ENCODE data around the gene FSD1L. TPM values are rescaled to one million over a fixed set of nuclear protein-coding genes. Genes with fewer than 3 reads are reported as not detected.
"Not testable (repeated sequence)": the region's sequence is repeated elsewhere in the genome, so short reads cannot be mapped to it uniquely, and the experiment has no call there.

FSD1L gene
- total RNA-seq, 2 donors from 2014 or later: 0.66 to 6.0 TPM

DNA sequence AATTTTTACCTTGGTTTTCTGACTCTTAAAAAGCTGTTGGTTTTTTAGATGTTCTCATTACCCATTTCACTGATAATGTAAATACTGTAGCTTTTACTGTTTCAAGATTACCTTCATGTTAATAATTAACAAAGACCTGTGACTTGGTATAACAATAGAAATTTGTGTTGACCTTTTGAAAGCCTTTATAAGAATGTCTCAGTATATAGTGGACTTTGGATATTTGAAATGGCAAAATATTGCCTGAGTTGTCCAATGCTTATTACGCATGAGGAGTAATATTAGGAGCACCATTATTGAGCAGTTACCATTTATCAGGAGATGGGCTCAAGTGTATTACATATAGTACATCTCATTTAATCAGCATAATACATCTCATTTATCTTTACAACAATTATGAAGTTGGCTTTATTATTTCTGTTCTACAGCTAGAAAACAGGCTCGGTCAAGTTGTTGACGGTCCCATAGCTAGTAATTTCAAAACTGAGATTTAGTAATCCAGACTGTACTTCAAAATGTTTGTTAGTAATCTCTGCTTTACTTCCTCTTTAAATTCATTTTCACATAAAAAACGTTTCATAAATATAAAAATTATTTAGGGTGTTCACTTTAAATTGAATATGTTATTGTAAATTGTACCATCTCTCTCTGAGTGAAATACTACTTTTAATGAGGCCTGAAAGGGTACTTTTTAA lies 59.4 kb downstream of the FSD1L start:
- WGBS, 2 donors: 38 to 40% methylated on average over 4 of the region's 4 CpGs
- intact Hi-C loops (cut with DNase I): no loop called here
- Histone ChIP-seq H3K36me3 (replicated peaks in 1 of 2; ENCODE audit: insufficient read depth in 1 of 2, low read depth in 2 of 2) (no peaks in the 10 kb centered on the region), H3K4me3 (no peak overlapping the region), H3K27ac (no peak overlapping the region), H3K9me3 (no peaks in the 10 kb centered on the region), H3K27me3 (no peaks in the 10 kb centered on the region), H3K4me1 (peaks cover 11% of the 10 kb centered on the region)
- TF ChIP-seq POLR2A (IDR thresholded peaks at IDR 0.05): no peak
- TF ChIP-seq, protein P1, sequence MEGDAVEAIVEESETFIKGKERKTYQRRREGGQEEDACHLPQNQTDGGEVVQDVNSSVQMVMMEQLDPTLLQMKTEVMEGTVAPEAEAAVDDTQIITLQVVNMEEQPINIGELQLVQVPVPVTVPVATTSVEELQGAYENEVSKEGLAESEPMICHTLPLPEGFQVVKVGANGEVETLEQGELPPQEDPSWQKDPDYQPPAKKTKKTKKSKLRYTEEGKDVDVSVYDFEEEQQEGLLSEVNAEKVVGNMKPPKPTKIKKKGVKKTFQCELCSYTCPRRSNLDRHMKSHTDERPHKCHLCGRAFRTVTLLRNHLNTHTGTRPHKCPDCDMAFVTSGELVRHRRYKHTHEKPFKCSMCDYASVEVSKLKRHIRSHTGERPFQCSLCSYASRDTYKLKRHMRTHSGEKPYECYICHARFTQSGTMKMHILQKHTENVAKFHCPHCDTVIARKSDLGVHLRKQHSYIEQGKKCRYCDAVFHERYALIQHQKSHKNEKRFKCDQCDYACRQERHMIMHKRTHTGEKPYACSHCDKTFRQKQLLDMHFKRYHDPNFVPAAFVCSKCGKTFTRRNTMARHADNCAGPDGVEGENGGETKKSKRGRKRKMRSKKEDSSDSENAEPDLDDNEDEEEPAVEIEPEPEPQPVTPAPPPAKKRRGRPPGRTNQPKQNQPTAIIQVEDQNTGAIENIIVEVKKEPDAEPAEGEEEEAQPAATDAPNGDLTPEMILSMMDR (IDR thresholded peaks at IDR 0.05): no peak
- ATAC-seq: peak; percentile 53
- DNase-seq: no peak

- Histone ChIP-seq H3K9me3 (no peaks in the 10 kb centered on the region), H3K4me3 (no peak overlapping the region), H3K27ac (no peak overlapping the region), H3K36me3 (replicated peaks in 1 of 2; ENCODE audit: insufficient read depth in 1 of 2, low read depth in 2 of 2) (no peaks in the 10 kb centered on the region), H3K27me3 (no peaks in the 10 kb centered on the region), H3K4me1 (peaks cover 11% of the 10 kb centered on the region)
- ATAC-seq: no peak
- intact Hi-C loops (cut with DNase I): no loop called here
- no peak for DNase-seq
- TF ChIP-seq, protein P1 (IDR thresholded peaks at IDR 0.05): no peak
- TF ChIP-seq POLR2A (IDR thresholded peaks at IDR 0.05): no peak
- WGBS, 2 donors: 100% methylated on average over 2 of the region's 2 CpGs
These were observed 60.7 kb downstream of the FSD1L start for GRCh38 chr9:105508530-105508929.

GRCh38 chr9:105510024-105510423 lies 62.2 kb downstream of the FSD1L start:
- WGBS, 2 donors: 88 to 89% methylated on average over 1 of the region's 1 CpG
- Histone ChIP-seq H3K36me3 (replicated peaks in 1 of 2; ENCODE audit: insufficient read depth in 1 of 2, low read depth in 2 of 2) (no peaks in the 10 kb centered on the region), H3K9me3 (no peaks in the 10 kb centered on the region), H3K4me3 (no peak overlapping the region), H3K27ac (no peak overlapping the region), H3K4me1 (peaks cover 11% of the 10 kb centered on the region), H3K27me3 (no peaks in the 10 kb centered on the region)
- no peak for ATAC-seq
- TF ChIP-seq, protein P1 (IDR thresholded peaks at IDR 0.05): no peak
- TF ChIP-seq POLR2A (IDR thresholded peaks at IDR 0.05): no peak
- DNase-seq: no peak
- intact Hi-C loops (cut with DNase I): no loop called here

GRCh38 chr9:105511446-105511845 lies 63.6 kb downstream of the FSD1L start:
- no peak for DNase-seq
- intact Hi-C loops (cut with DNase I): no loop called here
- TF ChIP-seq, protein P1 (IDR thresholded peaks at IDR 0.05): no peak
- TF ChIP-seq POLR2A (IDR thresholded peaks at IDR 0.05): no peak
- H3K27ac ChIP-seq: no peak overlapping the region
- H3K36me3 ChIP-seq (replicated peaks in 1 of 2; ENCODE audit: insufficient read depth in 1 of 2, low read depth in 2 of 2): no peaks in the 10 kb centered on the region
- H3K9me3 ChIP-seq: no peaks in the 10 kb centered on the region
- H3K27me3 ChIP-seq: no peaks in the 10 kb centered on the region
- no peak overlapping the region for H3K4me3 ChIP-seq
- peaks cover 8% of the 10 kb centered on the region for H3K4me1 ChIP-seq
- no peak for ATAC-seq

DNA sequence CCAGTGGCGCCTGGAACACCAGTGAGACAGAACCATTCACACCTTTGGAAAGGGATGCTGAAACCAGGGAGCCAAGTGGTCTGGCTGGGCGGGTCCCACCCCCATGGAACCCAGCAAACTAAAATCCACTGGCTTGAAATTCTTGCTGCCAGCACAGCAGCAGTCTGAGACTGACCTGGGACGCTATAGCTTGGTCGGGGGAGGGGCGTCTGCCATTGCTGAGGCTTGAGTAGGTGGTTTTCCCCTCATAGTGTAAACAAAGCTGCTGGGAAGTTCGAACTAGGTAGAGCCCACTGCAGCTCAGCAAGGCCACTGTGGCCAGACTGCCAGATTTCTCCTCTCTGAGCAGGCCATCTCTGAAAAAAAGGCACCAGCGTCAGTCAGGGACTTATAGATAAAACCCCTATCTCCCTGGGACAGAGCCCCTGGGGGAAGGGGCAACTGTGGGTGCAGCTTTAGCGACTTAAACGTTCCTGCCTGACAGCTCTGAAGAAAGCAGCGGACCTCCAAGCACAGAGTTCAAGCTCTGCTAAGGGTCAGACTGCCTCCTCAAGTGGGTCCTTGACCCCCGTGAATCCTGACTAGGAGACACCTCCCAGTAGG lies 68.1 kb downstream of the FSD1L start:
- H3K4me3 ChIP-seq: no peak overlapping the region
- DNase-seq (no peak), ATAC-seq (no peak)
- H3K4me1 ChIP-seq: no peaks in the 10 kb centered on the region
- WGBS, 2 donors: 83 to 89% methylated on average over 9 to 11 of the region's 11 CpGs
- intact Hi-C loops (cut with DNase I): no loop called here
- H3K9me3 ChIP-seq: no peaks in the 10 kb centered on the region
- TF ChIP-seq, protein P1 (IDR thresholded peaks at IDR 0.05): no peak
- TF ChIP-seq POLR2A (IDR thresholded peaks at IDR 0.05): no peak
- no peaks in the 10 kb centered on the region for H3K27me3 ChIP-seq
- no peaks in the 10 kb centered on the region for H3K36me3 ChIP-seq (replicated peaks in 1 of 2; ENCODE audit: insufficient read depth in 1 of 2, low read depth in 2 of 2)
- no peak overlapping the region for H3K27ac ChIP-seq

GRCh38 chr9:105519710-105520369 lies 72.0 kb downstream of the FSD1L start:
- 94 to 96% methylated on average over 29 to 34 of the region's 43 CpGs for WGBS, 2 donors
- H3K9me3 ChIP-seq; intact Hi-C loops (cut with DNase I); H3K36me3 ChIP-seq (replicated peaks in 1 of 2; ENCODE audit: insufficient read depth in 1 of 2, low read depth in 2 of 2); H3K4me1 ChIP-seq; H3K4me3 ChIP-seq; H3K27me3 ChIP-seq: not testable (repeated sequence)
- peak; percentile 13 to 27 (median 22) for DNase-seq
- peak overlapping the region in 3 of 4 donors; percentile 56 to 66 (median 59) for H3K27ac ChIP-seq
- ATAC-seq: peak; percentile 77

DNA sequence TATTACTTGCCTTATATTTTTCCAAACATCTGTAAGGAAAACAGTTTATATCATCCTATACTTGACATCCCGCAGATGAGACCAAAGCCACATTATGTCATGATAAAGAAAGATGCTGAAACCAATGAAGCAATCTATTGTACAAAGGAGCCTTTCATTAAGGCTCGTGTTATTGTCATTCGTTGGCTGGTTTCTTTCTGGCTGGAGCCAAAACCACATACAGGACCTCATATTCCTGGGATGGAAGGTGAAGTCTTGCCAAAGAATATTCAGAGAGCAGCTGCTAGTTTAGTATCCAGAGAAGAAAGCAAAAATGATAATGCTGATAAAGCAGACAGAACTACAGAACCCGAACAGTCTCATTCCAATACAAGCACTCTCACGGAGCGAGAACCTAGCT lies 73.2 kb downstream of the FSD1L start:
- H3K36me3 ChIP-seq (replicated peaks in 1 of 2; ENCODE audit: insufficient read depth in 1 of 2, low read depth in 2 of 2); H3K27me3 ChIP-seq; H3K9me3 ChIP-seq; H3K4me1 ChIP-seq; intact Hi-C loops (cut with DNase I); DNase-seq; H3K4me3 ChIP-seq; ATAC-seq; H3K27ac ChIP-seq: not testable (repeated sequence)
- 93 to 94% methylated on average over 6 of the region's 6 CpGs for WGBS, 2 donors
